ENCODE results near the gene ARHGAP15.
A peak's percentile ranks its signal among the peaks of the same experiment; 100 is the strongest.
"Not testable (repeated sequence)": the region's sequence is repeated elsewhere in the genome, so short reads cannot be mapped to it uniquely, and the experiment has no call there.

The ARHGAP15 gene

GRCh38 chr2:143128681-143129580, at the start of gene ARHGAP15:
Gene ARHGAP15, plus strand, starts transcription at chr2:143129419.
- DNase-seq (ENCODE audit: low read depth in 2 of 2): peak; percentile 24 to 50

- no peak for DNase-seq (ENCODE audit: low read depth in 2 of 2)
Measured at GRCh38 chr2:143081616-143082015, 47.6 kb upstream of the ARHGAP15 start.

- no peak for DNase-seq (ENCODE audit: low read depth in 2 of 2)
Measured at GRCh38 chr2:143083636-143084035, 45.6 kb upstream of the ARHGAP15 start.

- DNase-seq (ENCODE audit: low read depth in 2 of 2): no peak
Measured at GRCh38 chr2:143084462-143084861, 44.8 kb upstream of the ARHGAP15 start.

- DNase-seq (ENCODE audit: low read depth in 2 of 2): no peak
Measured at GRCh38 chr2:143085125-143085784, 44.0 kb upstream of the ARHGAP15 start.

GRCh38 chr2:143087033-143087432, 42.2 kb upstream of the ARHGAP15 start:
- no peak for DNase-seq (ENCODE audit: low read depth in 2 of 2)

GRCh38 chr2:143088388-143088787, 40.8 kb upstream of the ARHGAP15 start:
- no peak for DNase-seq (ENCODE audit: low read depth in 2 of 2)

- DNase-seq (ENCODE audit: low read depth in 2 of 2): not testable (repeated sequence)
Measured at GRCh38 chr2:143089520-143089919, 39.7 kb upstream of the ARHGAP15 start.

GRCh38 chr2:143110758-143111428, 18.3 kb upstream of the ARHGAP15 start:
- peak in 1 of 2 donors; percentile 44 for DNase-seq (ENCODE audit: low read depth in 2 of 2)

- no peak for DNase-seq (ENCODE audit: low read depth in 2 of 2)
Measured at GRCh38 chr2:143117225-143117624, 12.0 kb upstream of the ARHGAP15 start.

- DNase-seq (ENCODE audit: low read depth in 2 of 2): no peak
Measured at GRCh38 chr2:143121079-143121478, 8.1 kb upstream of the ARHGAP15 start.

- no peak for DNase-seq (ENCODE audit: low read depth in 2 of 2)
Measured at GRCh38 chr2:143121957-143122356, 7.3 kb upstream of the ARHGAP15 start.

GRCh38 chr2:143123911-143124310, 5.3 kb upstream of the ARHGAP15 start:
- DNase-seq (ENCODE audit: low read depth in 2 of 2): no peak

- DNase-seq (ENCODE audit: low read depth in 2 of 2): no peak
Measured at GRCh38 chr2:143124445-143124844, 4.8 kb upstream of the ARHGAP15 start.

- no peak for DNase-seq (ENCODE audit: low read depth in 2 of 2)
Measured at GRCh38 chr2:143125717-143126116, 3.5 kb upstream of the ARHGAP15 start.

- DNase-seq (ENCODE audit: low read depth in 2 of 2): no peak
Measured at GRCh38 chr2:143132355-143132754, 3.1 kb downstream of the ARHGAP15 start.

GRCh38 chr2:143133783-143134182, 4.6 kb downstream of the ARHGAP15 start:
- DNase-seq (ENCODE audit: low read depth in 2 of 2): no peak

- DNase-seq (ENCODE audit: low read depth in 2 of 2): no peak
Measured at GRCh38 chr2:143138292-143138691, 9.1 kb downstream of the ARHGAP15 start.

- no peak for DNase-seq (ENCODE audit: low read depth in 2 of 2)
Measured at GRCh38 chr2:143139835-143140393, 10.7 kb downstream of the ARHGAP15 start.

- no peak for DNase-seq (ENCODE audit: low read depth in 2 of 2)
Measured at GRCh38 chr2:143140864-143141661, 11.8 kb downstream of the ARHGAP15 start.

GRCh38 chr2:143142598-143142997, 13.4 kb downstream of the ARHGAP15 start:
- DNase-seq (ENCODE audit: low read depth in 2 of 2): no peak
